GM23338 (cell line): ENCODE data around the gene VTA1. TPM values are rescaled to one million over a fixed set of nuclear protein-coding genes. Genes with fewer than 3 reads are reported as not detected.

Experiments used
- ATAC-seq: fragments of 200-7000 bp; cut with Tn5 transposase; 3 replicates; pipeline ENCODE4 v1.9.1; 2020
- DNase-seq: peaks from one replicate; pipeline ENCODE4 v3.0.0-alpha.2; 2015; ENCODE audit warnings: low spot score
- H2AFZ ChIP-seq: fragments of 200-600 bp; sonication (generic); 2 replicates; pipeline ENCODE4 v1.8.0; 2016; ENCODE audit warnings: antibody characterized with exemption, mild to moderate bottlenecking, moderate library complexity
- H3F3A ChIP-seq: fragments of 200-600 bp; sonication (generic); replicated peaks from 2 replicates; pipeline ENCODE4 v1.8.0; 2017; ENCODE audit warnings: antibody characterized with exemption, mixed run types, low read depth
- H3K27ac ChIP-seq: fragments of 200-600 bp; sonication (generic); 2 replicates; pipeline ENCODE4 v1.6.1; 2016; ENCODE audit warnings: low read depth
- H3K27me3 ChIP-seq: fragments of 200-600 bp; sonication (generic); 2 replicates; pipeline ENCODE4 v1.8.0; 2016; ENCODE audit warnings: mild to moderate bottlenecking, mixed run types, moderate library complexity; ENCODE audit not compliant: insufficient read depth
- H3K36me3 ChIP-seq: fragments of 200-600 bp; sonication (generic); 2 replicates; pipeline ENCODE4 v1.8.0; 2016; ENCODE audit warnings: mild to moderate bottlenecking; ENCODE audit not compliant: insufficient read depth
- H3K4me1 ChIP-seq: fragments of 200-600 bp; sonication (generic); 2 replicates; pipeline ENCODE4 v1.8.0; 2016; ENCODE audit warnings: mild to moderate bottlenecking, moderate library complexity; ENCODE audit not compliant: insufficient read depth
- H3K4me2 ChIP-seq: fragments of 200-600 bp; sonication (generic); 2 replicates; pipeline ENCODE4 v1.7.1; 2017; ENCODE audit warnings: mixed run types
- H3K4me3 ChIP-seq: fragments of 200-600 bp; sonication (generic); 2 replicates; pipeline ENCODE4 v1.6.1; 2016; ENCODE audit warnings: mixed run types
- H3K79me2 ChIP-seq: fragments of 200-600 bp; sonication (generic); replicated peaks from 2 replicates; pipeline ENCODE4 v1.8.0; 2017; ENCODE audit warnings: mild to moderate bottlenecking; ENCODE audit not compliant: insufficient read depth
- H3K9me2 ChIP-seq: fragments of 200-600 bp; sonication (generic); 2 replicates; pipeline ENCODE4 v1.8.0; 2017; ENCODE audit not compliant: insufficient read depth
- H4K20me1 ChIP-seq: fragments of 200-600 bp; sonication (generic); replicated peaks from 2 replicates; pipeline ENCODE4 v1.8.0; 2017; ENCODE audit warnings: mild to moderate bottlenecking; ENCODE audit not compliant: insufficient read depth
- H3K27ac Mint-ChIP-seq: 2 replicates; pipeline ENCODE4 v1.8.0; 2020; ENCODE audit warnings: inconsistent platforms, mild to moderate bottlenecking, moderate library complexity, mixed read lengths
- H3K27me3 Mint-ChIP-seq: 3 replicates; pipeline ENCODE4 v1.8.0; 2022; ENCODE audit warnings: low read depth, mild to moderate bottlenecking, moderate library complexity, mixed read lengths, inconsistent platforms; ENCODE audit not compliant: insufficient read depth, poor library complexity
- H3K36me3 Mint-ChIP-seq: 3 replicates; pipeline ENCODE4 v1.8.0; 2021; ENCODE audit warnings: low read depth, mild to moderate bottlenecking, inconsistent platforms, moderate library complexity, mixed read lengths
- H3K4me1 Mint-ChIP-seq: 3 replicates; pipeline ENCODE4 v1.8.0; 2020; ENCODE audit warnings: mild to moderate bottlenecking, inconsistent platforms, mixed read lengths
- H3K4me3 Mint-ChIP-seq: 3 replicates; pipeline ENCODE4 v1.8.0; 2021; ENCODE audit warnings: moderate library complexity, mild to moderate bottlenecking, inconsistent platforms, mixed read lengths
- H3K9me3 Mint-ChIP-seq: 3 replicates; pipeline ENCODE4 v1.8.0; 2020; ENCODE audit warnings: moderate library complexity, mild to moderate bottlenecking, inconsistent platforms, mixed read lengths
- CREB1 ChIP-seq: fragments of 250-450 bp; sonication (Bioruptor Pico); IDR thresholded peaks from 2 replicates; pipeline ENCODE4 v1.5.0; 2020; ENCODE audit warnings: low read depth, mild to moderate bottlenecking, moderate library complexity
- EZH2 ChIP-seq: fragments of 200-600 bp; sonication (generic); IDR thresholded peaks from one replicate; pipeline ENCODE4 v1.8.0; 2017; ENCODE audit warnings: antibody characterized with exemption, mild to moderate bottlenecking, low read depth; ENCODE audit not compliant: unreplicated experiment
- JUNB ChIP-seq: IDR thresholded peaks from one replicate; pipeline ENCODE4 v1.6.1; 2016; ENCODE audit warnings: antibody characterized with exemption; ENCODE audit not compliant: unreplicated experiment
- NANOG ChIP-seq: IDR thresholded peaks from 2 replicates; pipeline ENCODE4 v1.6.1; 2016; ENCODE audit warnings: antibody characterized with exemption, borderline replicate concordance
- STAT1 ChIP-seq: IDR thresholded peaks from one replicate; pipeline ENCODE4 v1.6.1; 2016; ENCODE audit warnings: antibody characterized with exemption; ENCODE audit not compliant: unreplicated experiment
- ZNF331 ChIP-seq: fragments of 250-450 bp; sonication (Bioruptor Pico); IDR thresholded peaks from 2 replicates; pipeline ENCODE4 v1.5.0; 2020; ENCODE audit warnings: low read depth, mild to moderate bottlenecking, moderate library complexity
- polyA plus RNA-seq: library from polyadenylated mRNA; unstranded; fragments of >200 nt; fragmentation: Nextera tagmentation; extraction: Ambion mirVana; gene quantifications from 2 replicates; pipeline ENCODE4 v1.2.1, GENCODE V29; 2016
- total RNA-seq: library from RNA; depleted of rRNA; stranded (reverse); fragments of >200 nt; shearing (Covaris generic); gene quantifications from 2 replicates; pipeline ENCODE4 v1.2.3, GENCODE V29; 2014
- TF ChIP-seq, protein P1 (sequence below): IDR thresholded peaks from one replicate; pipeline ENCODE4 v1.6.1; 2018; ENCODE audit warnings: antibody characterized with exemption; ENCODE audit not compliant: unreplicated experiment
- TF ChIP-seq, protein P2 (sequence below): IDR thresholded peaks from 2 replicates; pipeline ENCODE4 v1.6.1; 2016; ENCODE audit warnings: antibody characterized with exemption
- TF ChIP-seq, protein P3 (sequence below), 2 experiments: fragments of 200-600 bp in 1 of 2; sonication (generic) in 1 of 2; conservative IDR thresholded peaks; 2 replicates each; pipeline versions ENCODE4 v1.5.1 to v1.6.1; 2016 to 2017; ENCODE audit warnings: antibody characterized with exemption in 2 of 2, low read depth in 2 of 2, mild to moderate bottlenecking in 2 of 2, moderate library complexity in 1 of 2
- TF ChIP-seq, protein P4 (sequence below): fragments of 250-450 bp; sonication (Bioruptor Pico); IDR thresholded peaks from 2 replicates; pipeline ENCODE4 v1.5.0; 2020; ENCODE audit warnings: mild to moderate bottlenecking, moderate library complexity

The VTA1 gene
- total and polyA plus RNA-seq, 2 experiments from 2014 or later: 102 to 104 TPM

DNA sequence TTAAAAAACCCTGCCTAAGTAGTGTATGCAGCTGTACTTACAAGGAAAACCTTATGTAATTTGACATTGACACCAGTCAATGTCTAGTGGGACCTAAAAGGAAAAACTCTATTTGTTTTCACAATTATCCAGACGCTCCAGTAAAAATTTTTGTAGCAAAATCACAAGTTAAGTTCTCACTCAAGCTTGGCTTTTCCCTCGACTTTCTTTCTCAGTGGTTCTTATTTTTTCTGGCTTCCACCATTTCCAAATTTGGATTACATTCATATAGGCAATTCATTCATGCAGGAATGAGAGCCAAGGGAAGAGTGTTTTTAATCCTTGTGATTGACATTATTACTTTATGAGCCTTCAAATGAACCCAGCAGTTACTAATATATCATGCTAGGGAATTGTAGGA is 88.7 kb downstream of the VTA1 start (continued):
- TF ChIP-seq, protein P1, sequence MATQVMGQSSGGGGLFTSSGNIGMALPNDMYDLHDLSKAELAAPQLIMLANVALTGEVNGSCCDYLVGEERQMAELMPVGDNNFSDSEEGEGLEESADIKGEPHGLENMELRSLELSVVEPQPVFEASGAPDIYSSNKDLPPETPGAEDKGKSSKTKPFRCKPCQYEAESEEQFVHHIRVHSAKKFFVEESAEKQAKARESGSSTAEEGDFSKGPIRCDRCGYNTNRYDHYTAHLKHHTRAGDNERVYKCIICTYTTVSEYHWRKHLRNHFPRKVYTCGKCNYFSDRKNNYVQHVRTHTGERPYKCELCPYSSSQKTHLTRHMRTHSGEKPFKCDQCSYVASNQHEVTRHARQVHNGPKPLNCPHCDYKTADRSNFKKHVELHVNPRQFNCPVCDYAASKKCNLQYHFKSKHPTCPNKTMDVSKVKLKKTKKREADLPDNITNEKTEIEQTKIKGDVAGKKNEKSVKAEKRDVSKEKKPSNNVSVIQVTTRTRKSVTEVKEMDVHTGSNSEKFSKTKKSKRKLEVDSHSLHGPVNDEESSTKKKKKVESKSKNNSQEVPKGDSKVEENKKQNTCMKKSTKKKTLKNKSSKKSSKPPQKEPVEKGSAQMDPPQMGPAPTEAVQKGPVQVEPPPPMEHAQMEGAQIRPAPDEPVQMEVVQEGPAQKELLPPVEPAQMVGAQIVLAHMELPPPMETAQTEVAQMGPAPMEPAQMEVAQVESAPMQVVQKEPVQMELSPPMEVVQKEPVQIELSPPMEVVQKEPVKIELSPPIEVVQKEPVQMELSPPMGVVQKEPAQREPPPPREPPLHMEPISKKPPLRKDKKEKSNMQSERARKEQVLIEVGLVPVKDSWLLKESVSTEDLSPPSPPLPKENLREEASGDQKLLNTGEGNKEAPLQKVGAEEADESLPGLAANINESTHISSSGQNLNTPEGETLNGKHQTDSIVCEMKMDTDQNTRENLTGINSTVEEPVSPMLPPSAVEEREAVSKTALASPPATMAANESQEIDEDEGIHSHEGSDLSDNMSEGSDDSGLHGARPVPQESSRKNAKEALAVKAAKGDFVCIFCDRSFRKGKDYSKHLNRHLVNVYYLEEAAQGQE: no peak
- TF ChIP-seq NANOG (no peak), ZNF331 (no peak), JUNB (no peak)
- TF ChIP-seq, protein P2, sequence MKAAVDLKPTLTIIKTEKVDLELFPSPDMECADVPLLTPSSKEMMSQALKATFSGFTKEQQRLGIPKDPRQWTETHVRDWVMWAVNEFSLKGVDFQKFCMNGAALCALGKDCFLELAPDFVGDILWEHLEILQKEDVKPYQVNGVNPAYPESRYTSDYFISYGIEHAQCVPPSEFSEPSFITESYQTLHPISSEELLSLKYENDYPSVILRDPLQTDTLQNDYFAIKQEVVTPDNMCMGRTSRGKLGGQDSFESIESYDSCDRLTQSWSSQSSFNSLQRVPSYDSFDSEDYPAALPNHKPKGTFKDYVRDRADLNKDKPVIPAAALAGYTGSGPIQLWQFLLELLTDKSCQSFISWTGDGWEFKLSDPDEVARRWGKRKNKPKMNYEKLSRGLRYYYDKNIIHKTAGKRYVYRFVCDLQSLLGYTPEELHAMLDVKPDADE: no peak

DNA sequence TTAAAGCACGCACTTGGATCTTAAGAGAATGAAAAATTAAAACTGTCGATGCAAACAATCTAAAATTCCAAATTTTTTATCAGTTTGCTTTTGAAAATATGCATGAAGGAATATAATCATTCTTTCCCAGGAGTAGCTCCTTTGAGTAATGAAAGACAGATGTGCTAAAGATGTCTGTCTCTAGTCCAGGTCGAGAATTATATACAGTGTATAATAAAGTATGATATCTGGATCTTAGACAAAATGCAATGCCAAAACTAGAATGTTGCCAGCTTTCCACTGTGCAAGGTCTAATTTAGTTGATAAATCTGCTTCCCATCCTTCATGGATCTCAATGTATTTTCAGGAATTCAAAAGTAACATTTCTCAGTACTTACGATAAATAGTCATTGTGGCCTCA is 89.6 kb downstream of the VTA1 start:
- DNase-seq (no peak), ATAC-seq (no peak)
- H3K4me1 ChIP-seq: peaks cover 11% of the 10 kb centered on the region
- H3K4me3 ChIP-seq: no peak overlapping the region
- H3K79me2 ChIP-seq: no peaks in the 10 kb centered on the region
- H3K27ac ChIP-seq: no peak overlapping the region
- H2AFZ ChIP-seq: no peak overlapping the region
- no peaks in the 10 kb centered on the region for H3K36me3 ChIP-seq
- H3K4me1 Mint-ChIP-seq: 0 out of 3 replicates have a peak, but pooled peaks cover 3% of the 10 kb centered on the region
- H3K4me2 ChIP-seq: no peak overlapping the region
- H4K20me1 ChIP-seq: no peaks in the 10 kb centered on the region
- H3K4me3 Mint-ChIP-seq: no peak overlapping the region
- H3K9me2 ChIP-seq: no peaks in the 10 kb centered on the region
- no peaks in the 10 kb centered on the region for H3K9me3 Mint-ChIP-seq
- no peak overlapping the region for H3K27ac Mint-ChIP-seq
- no peaks in the 10 kb centered on the region for H3K27me3 Mint-ChIP-seq
- TF ChIP-seq, protein P3, sequence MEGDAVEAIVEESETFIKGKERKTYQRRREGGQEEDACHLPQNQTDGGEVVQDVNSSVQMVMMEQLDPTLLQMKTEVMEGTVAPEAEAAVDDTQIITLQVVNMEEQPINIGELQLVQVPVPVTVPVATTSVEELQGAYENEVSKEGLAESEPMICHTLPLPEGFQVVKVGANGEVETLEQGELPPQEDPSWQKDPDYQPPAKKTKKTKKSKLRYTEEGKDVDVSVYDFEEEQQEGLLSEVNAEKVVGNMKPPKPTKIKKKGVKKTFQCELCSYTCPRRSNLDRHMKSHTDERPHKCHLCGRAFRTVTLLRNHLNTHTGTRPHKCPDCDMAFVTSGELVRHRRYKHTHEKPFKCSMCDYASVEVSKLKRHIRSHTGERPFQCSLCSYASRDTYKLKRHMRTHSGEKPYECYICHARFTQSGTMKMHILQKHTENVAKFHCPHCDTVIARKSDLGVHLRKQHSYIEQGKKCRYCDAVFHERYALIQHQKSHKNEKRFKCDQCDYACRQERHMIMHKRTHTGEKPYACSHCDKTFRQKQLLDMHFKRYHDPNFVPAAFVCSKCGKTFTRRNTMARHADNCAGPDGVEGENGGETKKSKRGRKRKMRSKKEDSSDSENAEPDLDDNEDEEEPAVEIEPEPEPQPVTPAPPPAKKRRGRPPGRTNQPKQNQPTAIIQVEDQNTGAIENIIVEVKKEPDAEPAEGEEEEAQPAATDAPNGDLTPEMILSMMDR (conservative IDR thresholded peaks at IDR 0.05; ENCODE audit: low read depth in 2 of 2): no peak
- TF ChIP-seq ZNF331 (no peak), EZH2 (no peak), STAT1 (no peak), CREB1 (CRISPR knock-in tag) (no peak)
- TF ChIP-seq, protein P2: no peak
- TF ChIP-seq, protein P4, sequence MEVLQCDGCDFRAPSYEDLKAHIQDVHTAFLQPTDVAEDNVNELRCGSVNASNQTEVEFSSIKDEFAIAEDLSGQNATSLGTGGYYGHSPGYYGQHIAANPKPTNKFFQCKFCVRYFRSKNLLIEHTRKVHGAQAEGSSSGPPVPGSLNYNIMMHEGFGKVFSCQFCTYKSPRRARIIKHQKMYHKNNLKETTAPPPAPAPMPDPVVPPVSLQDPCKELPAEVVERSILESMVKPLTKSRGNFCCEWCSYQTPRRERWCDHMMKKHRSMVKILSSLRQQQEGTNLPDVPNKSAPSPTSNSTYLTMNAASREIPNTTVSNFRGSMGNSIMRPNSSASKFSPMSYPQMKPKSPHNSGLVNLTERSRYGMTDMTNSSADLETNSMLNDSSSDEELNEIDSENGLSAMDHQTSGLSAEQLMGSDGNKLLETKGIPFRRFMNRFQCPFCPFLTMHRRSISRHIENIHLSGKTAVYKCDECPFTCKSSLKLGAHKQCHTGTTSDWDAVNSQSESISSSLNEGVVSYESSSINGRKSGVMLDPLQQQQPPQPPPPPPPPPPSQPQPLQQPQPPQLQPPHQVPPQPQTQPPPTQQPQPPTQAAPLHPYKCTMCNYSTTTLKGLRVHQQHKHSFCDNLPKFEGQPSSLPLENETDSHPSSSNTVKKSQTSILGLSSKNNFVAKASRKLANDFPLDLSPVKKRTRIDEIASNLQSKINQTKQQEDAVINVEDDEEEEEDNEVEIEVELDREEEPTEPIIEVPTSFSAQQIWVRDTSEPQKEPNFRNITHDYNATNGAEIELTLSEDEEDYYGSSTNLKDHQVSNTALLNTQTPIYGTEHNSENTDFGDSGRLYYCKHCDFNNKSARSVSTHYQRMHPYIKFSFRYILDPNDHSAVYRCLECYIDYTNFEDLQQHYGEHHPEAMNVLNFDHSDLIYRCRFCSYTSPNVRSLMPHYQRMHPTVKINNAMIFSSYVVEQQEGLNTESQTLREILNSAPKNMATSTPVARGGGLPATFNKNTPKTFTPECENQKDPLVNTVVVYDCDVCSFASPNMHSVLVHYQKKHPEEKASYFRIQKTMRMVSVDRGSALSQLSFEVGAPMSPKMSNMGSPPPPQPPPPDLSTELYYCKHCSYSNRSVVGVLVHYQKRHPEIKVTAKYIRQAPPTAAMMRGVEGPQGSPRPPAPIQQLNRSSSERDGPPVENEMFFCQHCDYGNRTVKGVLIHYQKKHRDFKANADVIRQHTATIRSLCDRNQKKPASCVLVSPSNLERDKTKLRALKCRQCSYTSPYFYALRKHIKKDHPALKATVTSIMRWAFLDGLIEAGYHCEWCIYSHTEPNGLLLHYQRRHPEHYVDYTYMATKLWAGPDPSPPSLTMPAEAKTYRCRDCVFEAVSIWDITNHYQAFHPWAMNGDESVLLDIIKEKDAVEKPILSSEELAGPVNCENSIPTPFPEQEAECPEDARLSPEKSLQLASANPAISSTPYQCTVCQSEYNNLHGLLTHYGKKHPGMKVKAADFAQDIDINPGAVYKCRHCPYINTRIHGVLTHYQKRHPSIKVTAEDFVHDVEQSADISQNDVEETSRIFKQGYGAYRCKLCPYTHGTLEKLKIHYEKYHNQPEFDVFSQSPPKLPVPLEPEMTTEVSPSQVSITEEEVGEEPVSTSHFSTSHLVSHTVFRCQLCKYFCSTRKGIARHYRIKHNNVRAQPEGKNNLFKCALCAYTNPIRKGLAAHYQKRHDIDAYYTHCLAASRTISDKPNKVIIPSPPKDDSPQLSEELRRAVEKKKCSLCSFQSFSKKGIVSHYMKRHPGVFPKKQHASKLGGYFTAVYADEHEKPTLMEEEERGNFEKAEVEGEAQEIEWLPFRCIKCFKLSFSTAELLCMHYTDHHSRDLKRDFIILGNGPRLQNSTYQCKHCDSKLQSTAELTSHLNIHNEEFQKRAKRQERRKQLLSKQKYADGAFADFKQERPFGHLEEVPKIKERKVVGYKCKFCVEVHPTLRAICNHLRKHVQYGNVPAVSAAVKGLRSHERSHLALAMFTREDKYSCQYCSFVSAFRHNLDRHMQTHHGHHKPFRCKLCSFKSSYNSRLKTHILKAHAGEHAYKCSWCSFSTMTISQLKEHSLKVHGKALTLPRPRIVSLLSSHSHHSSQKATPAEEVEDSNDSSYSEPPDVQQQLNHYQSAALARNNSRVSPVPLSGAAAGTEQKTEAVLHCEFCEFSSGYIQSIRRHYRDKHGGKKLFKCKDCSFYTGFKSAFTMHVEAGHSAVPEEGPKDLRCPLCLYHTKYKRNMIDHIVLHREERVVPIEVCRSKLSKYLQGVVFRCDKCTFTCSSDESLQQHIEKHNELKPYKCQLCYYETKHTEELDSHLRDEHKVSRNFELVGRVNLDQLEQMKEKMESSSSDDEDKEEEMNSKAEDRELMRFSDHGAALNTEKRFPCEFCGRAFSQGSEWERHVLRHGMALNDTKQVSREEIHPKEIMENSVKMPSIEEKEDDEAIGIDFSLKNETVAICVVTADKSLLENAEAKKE (CRISPR knock-in tag): no peak
- no peaks in the 10 kb centered on the region for H3F3A ChIP-seq
- H3K36me3 Mint-ChIP-seq: no peaks in the 10 kb centered on the region
- H3K27me3 ChIP-seq: no peaks in the 10 kb centered on the region
